Activated CD8-positive, alpha-beta memory T cell treated with anti-CD3 and anti-CD28 coated beads for 24 hours (primary cell): ENCODE measurements around the gene ZSWIM6.

Experiments used
- DNase-seq: peaks from one replicate; pipeline ENCODE4 v3.0.0-alpha.2; 2020

ZSWIM6 gene

DNA sequence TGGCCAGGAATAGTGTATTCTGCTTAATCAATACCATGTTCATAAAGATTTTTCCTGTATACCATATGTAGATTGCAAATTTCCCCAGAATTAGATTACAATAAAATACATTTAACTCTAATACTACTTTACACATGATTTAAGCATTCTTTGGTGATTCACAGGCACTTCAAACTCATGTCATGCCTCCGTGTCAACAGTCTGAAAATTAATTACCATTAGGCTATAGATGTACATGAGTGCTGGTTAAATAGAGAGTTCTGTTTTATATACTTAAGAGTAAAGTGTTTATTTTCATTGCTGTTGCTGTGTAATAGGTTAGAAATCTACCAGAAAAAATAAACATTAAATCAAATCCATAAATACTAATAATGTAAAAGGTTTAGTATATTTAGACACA is 159.8 kb downstream of the ZSWIM6 start:
- DNase-seq = no peak

DNA sequence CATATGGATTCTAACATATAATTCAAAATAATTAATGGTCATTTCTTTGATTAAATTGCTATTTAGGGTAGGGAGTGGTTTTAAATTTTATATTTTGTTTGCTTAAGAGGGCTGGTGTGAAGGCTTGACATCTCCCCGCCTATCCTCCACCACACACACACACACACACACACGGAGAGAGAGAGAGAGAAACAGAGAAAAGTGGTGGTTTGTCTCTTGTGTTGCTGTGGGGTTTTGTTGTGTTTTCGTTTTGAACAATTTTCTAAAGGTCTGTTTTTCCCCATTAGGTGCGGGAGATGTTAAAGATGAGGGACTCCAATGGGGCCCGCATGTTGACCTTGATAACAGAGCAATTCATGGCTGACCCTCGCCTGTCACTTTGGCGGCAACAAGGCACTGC is 161.9 kb downstream of the ZSWIM6 start:
- DNase-seq = no peak

DNA sequence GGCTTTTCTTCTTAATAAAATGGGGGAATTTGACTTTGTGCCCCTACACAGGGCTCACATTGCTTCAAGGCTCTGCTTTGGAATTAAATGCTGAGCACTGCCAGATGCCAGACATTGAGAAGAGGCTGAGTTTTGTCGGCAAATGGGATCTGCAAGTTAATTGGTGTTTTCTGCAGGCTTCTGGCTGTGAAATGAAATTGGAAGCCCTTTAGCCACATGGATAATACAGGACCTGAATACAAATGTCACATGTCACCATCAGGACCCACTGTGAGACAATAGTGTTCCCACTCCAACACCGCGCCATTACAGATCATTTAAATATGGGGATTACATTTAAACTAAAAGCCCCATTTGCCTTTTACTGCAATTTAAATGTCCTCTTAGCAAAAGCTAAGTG is 164.4 kb downstream of the ZSWIM6 start:
- DNase-seq = no peak

GRCh38 chr5:61496860-61497259 is 164.8 kb downstream of the ZSWIM6 start:
- DNase-seq = no peak

DNA sequence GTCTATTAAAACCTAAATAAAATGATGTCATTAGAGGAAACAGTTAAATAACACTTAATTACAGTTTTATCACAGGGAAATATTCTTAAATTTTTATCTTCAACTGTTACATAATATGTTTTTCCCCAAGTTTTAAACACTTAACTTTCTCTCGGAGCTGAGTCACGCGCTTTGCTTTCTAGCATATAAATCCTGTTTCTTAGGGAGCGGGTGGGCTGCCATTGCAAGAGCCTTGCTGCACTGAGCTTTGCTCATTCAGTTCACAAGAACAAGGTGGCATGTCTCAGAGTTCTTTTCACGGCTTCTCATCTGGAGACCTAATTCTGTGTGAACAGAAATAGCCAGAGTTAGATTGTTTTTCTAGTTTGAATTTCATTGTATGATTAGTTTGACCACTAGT is 166.1 kb downstream of the ZSWIM6 start:
- DNase-seq = no peak

- DNase-seq = no peak
Measured at GRCh38 chr5:61501971-61502370, 169.9 kb downstream of the ZSWIM6 start.

DNA sequence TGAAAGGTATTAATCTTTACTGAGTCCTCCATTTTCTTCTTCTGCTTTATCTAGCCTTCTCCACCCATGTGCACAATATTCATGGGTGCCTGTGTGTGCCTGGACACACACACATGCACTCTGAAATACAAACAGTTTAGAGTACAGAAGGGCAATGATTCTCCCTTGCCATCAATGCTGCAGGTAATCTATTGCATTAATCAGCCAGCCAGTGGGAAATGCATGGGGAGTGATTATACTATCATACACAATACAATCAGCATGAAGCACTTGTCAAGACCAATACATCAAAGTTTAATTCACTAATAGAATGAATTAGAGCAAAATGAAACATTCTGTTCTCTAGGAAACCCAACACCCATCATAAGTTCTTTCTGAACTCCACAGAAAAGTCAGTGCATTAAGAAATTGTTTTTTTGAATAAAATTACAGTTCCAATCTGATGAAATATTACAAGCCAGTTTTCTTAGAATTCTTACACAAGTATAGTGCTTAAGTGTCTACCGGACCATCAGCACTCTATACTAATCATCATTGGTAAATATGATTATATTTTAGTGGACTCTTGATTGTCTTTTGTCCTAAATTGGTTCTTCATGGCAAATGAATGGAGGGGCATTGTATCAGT is 172.2 kb downstream of the ZSWIM6 start:
- no peak for DNase-seq

- DNase-seq = no peak
Measured at GRCh38 chr5:61505281-61505680, 173.2 kb downstream of the ZSWIM6 start.

- DNase-seq = no peak
Measured at GRCh38 chr5:61507232-61507631, 175.2 kb downstream of the ZSWIM6 start.

- no peak for DNase-seq
Measured at GRCh38 chr5:61516946-61517345, 184.9 kb downstream of the ZSWIM6 start.

DNA sequence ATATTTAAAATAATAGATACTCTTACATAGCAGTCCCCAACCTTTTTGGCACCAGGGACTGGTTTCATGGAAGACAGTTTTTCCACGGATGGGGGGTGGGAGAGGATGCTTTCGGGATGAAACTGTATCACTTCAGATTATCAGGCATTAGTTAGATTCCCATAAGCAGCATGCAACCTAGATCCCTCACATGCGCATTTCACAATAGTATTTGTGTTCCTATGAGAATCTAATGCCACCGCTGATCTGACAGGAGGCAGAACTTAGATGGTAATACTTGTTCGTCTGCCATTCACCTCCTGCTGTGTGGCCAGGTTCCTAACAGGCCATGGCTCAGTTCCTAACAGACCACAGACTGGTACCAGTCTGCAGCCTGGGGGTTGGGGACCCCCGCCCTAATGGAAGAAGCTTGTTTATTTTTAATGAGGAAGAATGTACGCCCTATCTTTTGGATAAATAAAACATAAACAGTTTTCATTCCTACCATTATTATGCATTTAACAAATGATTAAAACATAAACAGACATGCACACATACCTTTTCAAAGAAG is 187.7 kb downstream of the ZSWIM6 start:
- no peak for DNase-seq

DNA sequence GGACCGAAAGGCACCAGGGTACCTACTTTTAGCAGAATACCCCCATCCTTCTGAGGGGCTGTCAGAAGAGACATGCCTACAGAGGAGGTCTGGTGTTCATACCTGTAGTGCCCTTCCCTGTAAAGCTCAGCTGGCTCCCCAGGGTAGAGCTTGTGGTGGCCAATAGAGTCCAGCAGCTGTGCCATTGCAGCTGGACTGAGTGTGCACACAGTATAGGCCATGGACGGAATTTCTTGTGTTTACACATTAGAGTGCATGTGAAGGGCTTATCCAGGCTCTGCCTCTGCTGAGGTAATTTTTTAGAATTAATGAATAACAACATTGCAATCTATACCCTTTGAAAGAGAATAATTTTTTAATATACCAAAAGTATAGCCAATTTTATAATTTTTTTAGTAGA is 191.0 kb downstream of the ZSWIM6 start:
- no peak for DNase-seq

DNA sequence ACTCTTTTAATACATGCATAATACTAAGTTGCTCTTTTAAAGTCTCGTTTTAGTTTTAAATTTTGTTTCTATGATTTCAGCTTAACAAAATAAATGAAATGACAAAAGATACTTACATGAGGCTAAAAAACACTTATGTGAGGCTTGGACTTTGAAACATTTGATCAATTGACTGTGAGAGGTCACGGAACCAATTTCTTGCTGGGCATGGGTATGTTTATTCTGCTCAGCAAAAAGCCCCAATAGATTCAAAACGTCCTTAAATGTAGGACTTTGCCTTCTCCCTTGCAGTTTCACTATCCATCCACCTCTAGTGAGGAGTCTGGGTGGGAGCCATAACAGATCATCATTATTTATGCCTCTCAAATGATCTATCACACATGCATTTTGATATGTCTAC is 191.9 kb downstream of the ZSWIM6 start:
- DNase-seq = no peak

GRCh38 chr5:61525512-61526206 is 193.6 kb downstream of the ZSWIM6 start:
- DNase-seq = no peak

DNA sequence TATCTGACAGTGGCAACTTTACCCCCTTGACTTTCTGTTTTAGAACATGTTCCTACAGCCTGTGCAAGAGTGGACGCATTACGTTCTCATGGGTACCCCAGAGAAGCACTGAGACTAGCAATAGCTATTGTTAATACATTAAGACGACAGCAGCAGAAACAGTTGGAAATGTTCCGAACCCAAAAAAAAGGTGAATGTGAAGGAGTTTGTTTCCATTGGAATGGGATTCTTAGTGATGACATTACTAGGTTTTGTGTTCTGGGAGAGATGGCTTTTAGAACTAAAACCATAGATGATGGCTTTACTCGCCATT is 194.1 kb downstream of the ZSWIM6 start:
- DNase-seq = no peak

DNA sequence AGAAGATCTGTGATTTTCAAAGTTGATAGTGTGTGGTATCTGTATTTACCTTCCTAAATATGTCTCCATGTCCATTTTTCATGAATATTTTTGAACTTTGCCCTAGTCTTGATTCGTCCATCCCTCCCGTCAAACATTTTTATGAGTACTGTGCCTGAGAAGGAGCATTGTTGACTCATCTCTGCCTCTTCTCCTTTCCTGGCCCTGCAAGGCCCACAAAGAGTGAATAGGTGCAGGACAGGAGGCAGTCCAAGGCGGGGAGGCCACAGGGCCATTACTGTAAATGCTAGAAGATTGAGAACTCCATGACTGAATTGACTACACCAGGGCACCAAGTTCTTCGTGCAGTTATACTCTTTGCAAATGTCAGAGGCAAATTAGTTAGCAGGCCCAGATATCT is 200.9 kb downstream of the ZSWIM6 start:
- no peak for DNase-seq

DNA sequence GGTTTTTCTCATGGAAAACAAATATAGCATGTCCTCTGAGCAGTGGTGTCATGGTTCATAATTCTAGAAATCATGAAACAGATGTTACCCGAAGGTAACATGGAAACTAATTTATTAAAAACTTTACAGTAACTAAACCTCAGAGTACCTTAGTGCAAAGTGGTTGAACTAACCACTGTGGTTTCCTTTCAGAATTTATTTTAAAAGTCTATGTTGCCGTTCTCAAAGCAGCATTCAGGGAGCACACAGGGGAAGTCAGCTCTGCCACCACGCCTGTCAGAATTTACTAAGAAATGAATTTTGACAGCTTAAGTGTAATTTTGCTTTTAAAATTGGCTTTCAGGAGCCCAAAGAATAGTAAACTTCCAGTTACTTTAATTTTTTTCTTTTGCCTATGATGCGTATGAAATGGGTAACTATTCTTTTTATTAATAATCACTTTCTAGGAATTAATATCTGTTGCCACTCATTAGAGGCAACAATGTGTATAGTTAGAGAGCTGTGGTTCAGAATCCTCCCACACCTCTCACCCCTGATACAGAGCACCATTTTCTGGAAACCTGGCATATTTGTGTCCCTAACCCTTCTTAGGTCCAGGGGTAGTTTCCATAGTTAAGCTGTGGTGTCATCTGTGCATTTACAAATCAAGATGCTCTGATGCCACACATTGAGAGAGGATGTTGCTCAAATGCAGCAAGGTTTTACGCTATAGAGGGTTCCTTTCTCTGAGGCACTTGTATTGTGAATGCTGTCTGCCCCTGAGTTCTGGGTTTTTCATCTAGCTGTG is 202.6 kb downstream of the ZSWIM6 start:
- DNase-seq = no peak

DNA sequence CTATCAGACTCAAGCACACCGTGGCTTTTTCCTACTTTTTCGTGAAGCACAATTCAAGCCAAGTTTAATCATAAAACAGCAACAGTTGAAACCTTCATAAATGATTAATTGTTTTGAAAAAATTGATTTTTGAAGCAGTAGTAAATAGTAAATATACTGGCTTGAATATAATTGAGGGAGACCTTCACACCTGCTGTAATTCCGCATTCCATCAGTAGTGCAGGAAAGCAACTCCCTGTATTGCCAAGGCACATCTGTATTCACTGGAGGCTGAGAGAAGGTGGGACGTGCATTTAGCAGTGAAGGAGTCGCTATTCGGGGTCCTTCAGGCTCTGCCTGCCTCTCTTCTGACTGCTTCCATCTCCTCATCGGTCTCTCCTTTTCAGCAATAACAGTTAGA is 203.8 kb downstream of the ZSWIM6 start:
- no peak for DNase-seq

GRCh38 chr5:61536922-61537321 is 204.9 kb downstream of the ZSWIM6 start:
- no peak for DNase-seq

- DNase-seq = no peak
Measured at GRCh38 chr5:61538722-61539501, 206.9 kb downstream of the ZSWIM6 start.

GRCh38 chr5:61549530-61549929 is 217.5 kb downstream of the ZSWIM6 start:
- no peak for DNase-seq

DNA sequence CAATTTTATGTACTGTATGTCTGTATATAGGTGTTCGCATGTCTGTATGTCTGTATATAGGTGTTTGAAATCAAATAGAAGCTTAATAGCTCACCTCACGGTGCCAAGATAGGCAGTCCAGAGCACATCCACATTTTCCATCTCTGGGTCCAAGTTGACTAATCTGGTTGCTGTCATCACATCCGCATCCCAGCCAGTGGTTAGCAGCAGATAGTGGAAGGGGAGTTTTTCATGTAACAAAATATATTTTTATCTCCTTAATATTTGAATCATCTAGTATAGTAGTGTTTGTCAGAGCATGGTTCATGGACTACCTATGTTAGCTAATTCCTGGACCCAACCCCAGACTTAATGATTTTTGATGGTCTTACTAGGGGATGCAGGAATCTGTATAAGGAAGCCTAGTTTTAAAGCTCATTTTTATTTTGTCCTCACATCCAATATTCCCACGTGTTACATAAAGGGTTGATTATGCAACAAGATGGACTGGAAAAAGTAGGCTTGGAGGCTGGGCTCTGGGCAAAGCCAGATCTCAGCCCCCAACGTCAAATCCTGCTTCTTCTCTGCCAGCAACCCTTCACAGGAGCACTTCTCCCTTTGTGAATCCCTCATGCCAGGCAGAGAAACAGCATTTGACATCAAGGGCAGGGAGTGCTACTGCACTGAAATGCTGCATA is 219.7 kb downstream of the ZSWIM6 start:
- no peak for DNase-seq

GRCh38 chr5:61559146-61559545 is 227.1 kb downstream of the ZSWIM6 start:
- no peak for DNase-seq
